Activated naive CD8-positive, alpha-beta T cell treated with anti-CD3 and anti-CD28 coated beads for 36 hours (primary cell): ENCODE results near the gene APOF. TPM values are rescaled to one million over a fixed set of nuclear protein-coding genes. Genes with fewer than 3 reads are reported as not detected.
"Not testable (repeated sequence)": the region's sequence is repeated elsewhere in the genome, so short reads cannot be mapped to it uniquely, and the experiment has no call there.

Source experiments
- DNase-seq: peaks from one replicate; pipeline ENCODE4 v3.0.0; 2021
- H3K27ac Mint-ChIP-seq: one replicate; pipeline ENCODE4 v1.8.0; 2022; ENCODE audit warnings: mild to moderate bottlenecking, moderate library complexity, mixed read lengths
- H3K27me3 Mint-ChIP-seq: one replicate; pipeline ENCODE4 v1.8.0; 2022; ENCODE audit warnings: mild to moderate bottlenecking, mixed read lengths
- H3K36me3 Mint-ChIP-seq: one replicate; pipeline ENCODE4 v1.8.0; 2021; ENCODE audit warnings: mild to moderate bottlenecking, mixed read lengths
- H3K4me1 Mint-ChIP-seq: one replicate; pipeline ENCODE4 v1.8.0; 2021; ENCODE audit warnings: mixed read lengths
- H3K4me3 Mint-ChIP-seq: one replicate; pipeline ENCODE4 v1.8.0; 2022; ENCODE audit warnings: mild to moderate bottlenecking, moderate library complexity, mixed read lengths
- H3K9me3 Mint-ChIP-seq: one replicate; pipeline ENCODE4 v1.8.0; 2022; ENCODE audit warnings: mixed read lengths
- total RNA-seq, 2 experiments: library from RNA; stranded (reverse); gene quantifications; one replicate each; pipeline ENCODE4 v1.2.3, GENCODE V29; 2021

APOF gene
- total RNA-seq, 2 experiments from 2014 or later: not detected

DNA sequence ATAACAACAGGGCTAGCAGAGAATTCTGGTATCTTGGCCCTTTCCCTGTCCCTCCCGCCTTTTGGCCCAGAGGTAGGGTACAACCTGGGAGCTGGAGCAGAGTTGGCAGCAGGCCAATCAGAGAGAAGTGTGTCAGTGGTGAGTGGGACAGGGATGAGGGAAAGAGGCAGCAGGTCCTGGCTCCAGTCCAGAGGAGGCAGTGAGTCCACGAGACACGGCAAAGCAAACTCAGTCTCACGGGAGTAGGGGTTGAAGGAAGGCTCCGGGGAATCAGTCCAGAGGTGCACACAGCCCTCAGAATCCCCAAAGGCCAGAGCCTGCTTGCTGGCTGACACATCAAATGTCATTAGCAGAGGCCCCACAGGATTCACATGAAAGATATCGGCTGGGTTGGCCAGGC is 36.1 kb downstream of the APOF start:
- Mint-ChIP-seq H3K9me3 (no peaks in the 10 kb centered on the region), H3K36me3 (peaks cover 1% of the 10 kb centered on the region), H3K27ac (no peak overlapping the region), H3K4me1 (peaks cover 3% of the 10 kb centered on the region), H3K27me3 (no peaks in the 10 kb centered on the region), H3K4me3 (no peak overlapping the region)
- no peak for DNase-seq

DNA sequence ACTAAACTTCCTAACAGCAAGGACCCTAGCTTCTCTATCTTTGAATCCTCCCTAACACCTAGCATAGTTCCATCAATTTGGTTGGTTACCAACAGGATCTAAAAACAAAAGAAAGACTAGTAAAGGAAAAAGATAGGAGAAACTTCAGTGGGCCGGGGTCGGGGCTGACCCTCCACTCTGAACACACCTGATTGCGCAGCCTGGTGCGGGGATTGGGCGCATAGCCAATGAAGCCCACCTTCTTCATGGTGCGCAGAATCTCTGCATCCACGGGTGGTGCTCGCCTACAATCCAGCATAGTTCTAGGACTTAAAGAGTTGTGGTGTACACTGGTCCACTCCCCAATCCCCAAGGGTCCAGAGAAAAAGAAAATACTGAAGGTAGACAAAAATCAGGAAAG is 36.5 kb downstream of the APOF start:
- no peaks in the 10 kb centered on the region for H3K9me3 Mint-ChIP-seq
- DNase-seq: no peak
- peaks cover 1% of the 10 kb centered on the region for H3K36me3 Mint-ChIP-seq

GRCh38 chr12:56324206-56324605 is 38.5 kb downstream of the APOF start:
- Mint-ChIP-seq H3K36me3 (peaks cover 3% of the 10 kb centered on the region), H3K4me3 (no peak overlapping the region), H3K27me3 (no peaks in the 10 kb centered on the region), H3K9me3 (no peaks in the 10 kb centered on the region), H3K4me1 (no peaks in the 10 kb centered on the region), H3K27ac (no peak overlapping the region)
- no peak for DNase-seq

More for the DNA sequence above, 36.5 kb downstream of the APOF start:
- H3K4me3 Mint-ChIP-seq: no peak overlapping the region
- no peaks in the 10 kb centered on the region for H3K27me3 Mint-ChIP-seq
- no peak overlapping the region for H3K27ac Mint-ChIP-seq
- peaks cover under 1% of the 10 kb centered on the region for H3K4me1 Mint-ChIP-seq

- H3K9me3 Mint-ChIP-seq, H3K36me3 Mint-ChIP-seq, DNase-seq, H3K4me3 Mint-ChIP-seq, H3K4me1 Mint-ChIP-seq, H3K27ac Mint-ChIP-seq, H3K27me3 Mint-ChIP-seq: not testable (repeated sequence)
Observed at GRCh38 chr12:56321610-56322009, 41.0 kb downstream of the APOF start.

DNA sequence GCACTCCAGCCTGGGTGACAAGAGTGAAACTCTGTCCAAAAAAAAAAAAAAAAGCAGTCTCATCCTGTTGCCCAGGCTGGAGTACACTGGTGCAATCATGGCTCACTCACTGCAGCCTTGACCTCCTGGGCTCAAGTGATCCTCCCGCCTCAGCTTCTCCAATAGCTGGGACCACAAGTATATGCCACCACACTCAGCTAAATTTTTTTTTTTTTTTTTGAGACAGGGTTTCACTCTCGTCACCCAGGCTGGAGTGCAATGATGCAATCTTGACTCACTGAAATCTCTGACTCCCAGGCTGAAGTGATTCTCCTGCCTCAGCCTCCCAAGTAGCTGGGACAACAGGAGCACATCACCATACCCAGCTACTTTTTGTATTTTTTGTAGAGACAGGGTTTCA is 41.6 kb downstream of the APOF start:
- peaks cover 7% of the 10 kb centered on the region for H3K4me1 Mint-ChIP-seq
- H3K27ac Mint-ChIP-seq: no peak overlapping the region
- no peaks in the 10 kb centered on the region for H3K9me3 Mint-ChIP-seq
- no peak overlapping the region for H3K4me3 Mint-ChIP-seq
- peaks cover 6% of the 10 kb centered on the region for H3K36me3 Mint-ChIP-seq
- H3K27me3 Mint-ChIP-seq: no peaks in the 10 kb centered on the region
- no peak for DNase-seq

DNA sequence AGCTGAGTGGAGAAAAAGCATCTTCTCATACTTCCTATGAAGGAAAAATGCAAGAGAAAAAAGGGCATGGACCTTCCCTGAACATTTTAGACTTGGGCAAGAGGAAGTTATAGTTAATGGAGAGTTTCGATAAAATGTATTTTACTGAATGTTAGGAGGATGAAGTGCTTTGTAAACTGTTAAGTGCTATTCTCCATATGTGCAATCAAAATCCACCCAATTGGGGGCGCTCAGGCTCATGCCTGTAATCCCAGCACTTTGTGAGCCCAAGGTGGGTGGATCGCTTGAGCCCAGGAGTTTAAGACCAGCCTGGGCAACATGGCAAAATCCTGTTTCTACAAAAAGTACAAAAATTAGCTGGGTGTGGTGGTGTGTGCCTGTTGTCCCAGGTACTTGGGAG is 45.0 kb downstream of the APOF start:
- no peak for DNase-seq
- peak overlapping the region; percentile 35 for H3K27ac Mint-ChIP-seq

GRCh38 chr12:56315622-56316473 is 46.8 kb downstream of the APOF start, which contains the start of gene CNPY2:
TSS of gene CNPY2 (minus strand) at chr12:56315988. CDS start at chr12:56315217, 771 bp downstream.
- H3K36me3 Mint-ChIP-seq: peaks cover 23% of the 10 kb centered on the region

More for the DNA sequence above, 45.0 kb downstream of the APOF start:
- Mint-ChIP-seq H3K4me1 (peaks cover 14% of the 10 kb centered on the region), H3K4me3 (no peak overlapping the region), H3K27me3 (no peaks in the 10 kb centered on the region), H3K9me3 (no peaks in the 10 kb centered on the region), H3K36me3 (peaks cover 22% of the 10 kb centered on the region)

DNA sequence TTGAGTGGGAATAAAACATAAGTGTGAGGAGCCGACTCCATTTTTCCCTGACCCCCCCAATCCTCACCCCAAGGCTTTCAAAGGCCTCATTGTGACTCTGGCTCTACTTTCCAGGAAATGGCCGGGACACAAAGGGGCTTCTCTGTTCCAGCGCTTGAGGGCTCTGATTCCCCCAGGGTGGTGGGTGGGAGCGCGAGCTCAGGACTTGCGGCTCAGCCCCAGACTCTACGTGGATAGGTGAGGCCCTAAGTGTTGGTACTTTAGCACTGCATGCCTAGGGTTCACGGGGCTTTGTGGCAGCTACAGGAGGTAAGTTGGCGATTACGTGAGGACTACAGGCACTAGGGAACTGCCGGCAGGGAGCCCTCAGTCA is 47.4 kb downstream of the APOF start:
- no peak for DNase-seq
- H3K36me3 Mint-ChIP-seq: peaks cover 24% of the 10 kb centered on the region
- no peaks in the 10 kb centered on the region for H3K27me3 Mint-ChIP-seq
- peaks cover 17% of the 10 kb centered on the region for H3K4me1 Mint-ChIP-seq
- H3K4me3 Mint-ChIP-seq: peak overlapping the region; percentile 98
- no peaks in the 10 kb centered on the region for H3K9me3 Mint-ChIP-seq
- H3K27ac Mint-ChIP-seq: peak overlapping the region; percentile 97

More at GRCh38 chr12:56315622-56316473, 46.8 kb downstream of the APOF start, which contains the start of gene CNPY2:
- peak; percentile 93 for DNase-seq
- H3K4me3 Mint-ChIP-seq: peak within 1 kb of the TSS; percentile 98
- peaks cover 17% of the 10 kb centered on the region for H3K4me1 Mint-ChIP-seq
- peak within 1 kb of the TSS; percentile 97 for H3K27ac Mint-ChIP-seq
- no peaks in the 10 kb centered on the region for H3K27me3 Mint-ChIP-seq
- no peaks in the 10 kb centered on the region for H3K9me3 Mint-ChIP-seq

- H3K9me3 Mint-ChIP-seq: no peaks in the 10 kb centered on the region
- peaks cover 10% of the 10 kb centered on the region for H3K4me1 Mint-ChIP-seq
- no peak overlapping the region for H3K27ac Mint-ChIP-seq
- no peak overlapping the region for H3K4me3 Mint-ChIP-seq
- H3K27me3 Mint-ChIP-seq: no peaks in the 10 kb centered on the region
- DNase-seq: no peak
- peaks cover 23% of the 10 kb centered on the region for H3K36me3 Mint-ChIP-seq
Observed at GRCh38 chr12:56311003-56311402, 51.7 kb downstream of the APOF start.

Other genes with a start within 250 kb of the APOF start
- 1,000 to 10,000 TPM; 5,444 to 5,630 TPM for gene RPL41, start 246.2 kb downstream of the APOF start, total RNA-seq
- 1 to 10 TPM; 6.9 to 7.2 TPM for gene ZC3H10, start 244.6 kb downstream of the APOF start, total RNA-seq
- 100 to 1,000 TPM; 153 to 155 TPM for gene ESYT1, start 234.6 kb downstream of the APOF start, total RNA-seq
- 10 to 100 TPM; 67.9 to 76.2 TPM for gene MYL6B, start 210.3 kb downstream of the APOF start, total RNA-seq
- 100 to 1,000 TPM; 751 to 777 TPM for gene MYL6, start 204.5 kb downstream of the APOF start, total RNA-seq
- gene SMARCC2, start 173.4 kb downstream of the APOF start, total RNA-seq: 10 to 100 TPM; 78.5 to 92.6 TPM
- 10 to 100 TPM; 26.4 to 31.2 TPM for gene RNF41, start 140.9 kb downstream of the APOF start, total RNA-seq
- gene NABP2, start 138.5 kb downstream of the APOF start, total RNA-seq: 10 to 100 TPM; 81.2 to 84.5 TPM
- gene SLC39A5, start 132.8 kb downstream of the APOF start, total RNA-seq: under 1 TPM; 0.44 to 0.49 TPM
- gene ANKRD52, start 104.5 kb downstream of the APOF start, total RNA-seq: 10 to 100 TPM; 41.9 to 47.0 TPM
- 10 to 100 TPM in 1 of 2 experiments, 1 to 10 TPM in 1; 9.5 to 10.6 TPM for gene COQ10A, start 95.9 kb downstream of the APOF start, total RNA-seq
- 100 to 1,000 TPM; 288 to 311 TPM for gene CS, start 62.5 kb downstream of the APOF start, total RNA-seq
- 100 to 1,000 TPM; 133 to 142 TPM for gene CNPY2, start 46.9 kb downstream of the APOF start, total RNA-seq
- gene PAN2, start 28.9 kb downstream of the APOF start, total RNA-seq: 10 to 100 TPM; 32.3 to 34.5 TPM
- gene IL23A, start 24.0 kb downstream of the APOF start, total RNA-seq: 10 to 100 TPM; 20.9 to 22.9 TPM
- gene STAT2, start 2.8 kb downstream of the APOF start, total RNA-seq: 100 to 1,000 TPM; 101 to 102 TPM
- gene TIMELESS, start 86.6 kb upstream of the APOF start, total RNA-seq: 10 to 100 TPM; 57.6 to 59.8 TPM
- not detected for gene MIP, start 91.8 kb upstream of the APOF start, total RNA-seq
- 1 to 10 TPM; 3.4 TPM for gene SPRYD4, start 105.7 kb upstream of the APOF start, total RNA-seq
- gene GLS2, start 125.3 kb upstream of the APOF start, total RNA-seq: 1 to 10 TPM; 4.7 to 5.4 TPM
- gene RBMS2, start 159.0 kb upstream of the APOF start, total RNA-seq: 1 to 10 TPM; 4.2 to 4.4 TPM